HCT116 (cell line): Measurements from ENCODE around the gene TMEM61. TPM values are rescaled to one million over a fixed set of nuclear protein-coding genes. Genes with fewer than 3 reads are reported as not detected.

Experiments used
- ATAC-seq: fragments of 200-7000 bp; cut with Tn5 transposase; 2 replicates; pipeline ENCODE4 v1.9.1; 2020; ENCODE audit warnings: mild to moderate bottlenecking, moderate library complexity
- BruUV-seq: library from RNA; stranded (reverse); fragments of 400-500 nt; replicated peaks from 2 replicates; lab custom pipeline; 2021; lab: Mats Ljungman, UMichigan
- CTCF ChIA-PET: fragments of 300-600 bp; sonication (Branson Sonifier 250); formaldehyde crosslinking; loops from one replicate; lab custom pipeline; 2021; ENCODE audit warnings: antibody characterized with exemption; lab: Charles Lee
- POLR2A ChIA-PET: fragments of 300-600, 350-600 bp; sonication (Branson Sonifier 250); formaldehyde crosslinking; loops from one replicate; lab custom pipeline; 2021; ENCODE audit warnings: antibody characterized with exemption; lab: Charles Lee
- RAD21 ChIA-PET, 2 experiments: fragments of 300-600 bp; sonication (Branson Sonifier 250); formaldehyde crosslinking; loops; one replicate each; lab custom pipeline; 2023; ENCODE audit warnings: low total read pairs in 2 of 2; ENCODE audit not compliant: uncharacterized antibody in 2 of 2, unreplicated experiment in 2 of 2, low non-redundant PET in 1 of 2; lab: Charles Lee
- DNase-seq: peaks from one replicate; pipeline ENCODE4 v3.0.0-alpha.2; 2010; ENCODE audit warnings: low read depth, low spot score
- H2AFZ ChIP-seq: fragments of 200-600 bp; shearing (Covaris generic), sonication (generic); 2 replicates; pipeline ENCODE4 v1.6.1; 2017; ENCODE audit warnings: low read depth, mixed run types, mixed read lengths, antibody characterized with exemption, low read length; ENCODE audit not compliant: poor library complexity, severe bottlenecking
- H3K27ac ChIP-seq: 2 replicates; pipeline ENCODE4 v1.5.1; 2012; ENCODE audit warnings: low read depth, low read length
- H3K27me3 ChIP-seq: fragments of 200-600 bp; sonication (generic); 2 replicates; pipeline ENCODE4 v1.6.1; 2016; ENCODE audit warnings: mixed run types, low read length, mixed read lengths; ENCODE audit not compliant: insufficient read depth
- H3K36me3 ChIP-seq, 2 experiments: fragments of 200-500 bp in 1 of 2; fragments of 200-600 bp in 1 of 2; sonication (Bioruptor generic) in 1 of 2; sonication (generic) in 1 of 2; 2 replicates each; pipeline versions ENCODE4 v1.5.1 to v1.6.1; 2014 to 2016; ENCODE audit warnings: low read length in 2 of 2, inconsistent platforms in 1 of 2, mixed read lengths in 1 of 2, mixed run types in 1 of 2; ENCODE audit not compliant: insufficient read depth in 2 of 2, control insufficient read depth in 1 of 2
- H3K4me1 ChIP-seq, 2 experiments: fragments of 200-600 bp in 1 of 2; sonication (generic) in 1 of 2; 2 replicates each; pipeline versions ENCODE4 v1.5.1 to v1.6.1; 2012 to 2017; ENCODE audit warnings: low read length in 2 of 2, inconsistent platforms in 1 of 2, mild to moderate bottlenecking in 1 of 2, mixed read lengths in 1 of 2, mixed run types in 1 of 2, moderate library complexity in 1 of 2; ENCODE audit not compliant: insufficient read depth in 2 of 2, control insufficient read depth in 1 of 2
- H3K4me2 ChIP-seq: fragments of 200-600 bp; sonication (generic); 2 replicates; pipeline ENCODE4 v1.6.1; 2017; ENCODE audit warnings: mixed run types, low read length, mixed read lengths
- H3K4me3 ChIP-seq, 2 experiments: fragments of 200-600 bp in 1 of 2; sonication (generic) in 1 of 2; replicated peaks in 1 of 2; 2 replicates each; pipeline ENCODE4 v1.5.1; 2011 to 2016; ENCODE audit warnings: low read length in 2 of 2, control low read depth in 1 of 2, low read depth in 1 of 2, mild to moderate bottlenecking in 1 of 2, mixed read lengths in 1 of 2, mixed run types in 1 of 2
- H3K79me2 ChIP-seq: fragments of 200-600 bp; sonication (generic); 2 replicates; pipeline ENCODE4 v1.6.1; 2017; ENCODE audit warnings: mild to moderate bottlenecking, mixed run types, low read length, moderate library complexity, mixed read lengths; ENCODE audit not compliant: insufficient read depth
- H3K9ac ChIP-seq: fragments of 200-600 bp; sonication (generic); 2 replicates; pipeline ENCODE4 v1.6.1; 2016; ENCODE audit warnings: low read length, mixed read lengths
- H3K9me2 ChIP-seq: fragments of 200-600 bp; sonication (generic), shearing (Covaris generic); 2 replicates; pipeline ENCODE4 v1.6.1; 2017; ENCODE audit warnings: mixed run types, mild to moderate bottlenecking, moderate library complexity; ENCODE audit not compliant: insufficient read depth
- H3K9me3 ChIP-seq, 2 experiments: fragments of 200-500 bp in 1 of 2; fragments of 200-600 bp in 1 of 2; sonication (Bioruptor generic) in 1 of 2; sonication (generic) in 1 of 2; 2 replicates each; pipeline ENCODE4 v1.6.1; 2014 to 2017; ENCODE audit warnings: low read length in 2 of 2, mixed read lengths in 2 of 2, inconsistent platforms in 1 of 2, low read depth in 1 of 2, mild to moderate bottlenecking in 1 of 2, mixed run types in 1 of 2, moderate library complexity in 1 of 2; ENCODE audit not compliant: control insufficient read depth in 1 of 2, insufficient read depth in 1 of 2
- H4K20me1 ChIP-seq: fragments of 200-600 bp; sonication (generic), shearing (Covaris generic); 2 replicates; pipeline ENCODE4 v1.6.1; 2017; ENCODE audit warnings: mixed run types, mild to moderate bottlenecking, moderate library complexity; ENCODE audit not compliant: insufficient read depth
- CEBPB ChIP-seq: IDR thresholded peaks from 2 replicates; pipeline ENCODE4 v1.6.1; 2012; ENCODE audit warnings: low read depth
- EGR1 ChIP-seq: IDR thresholded peaks from 2 replicates; pipeline ENCODE4 v1.6.1; 2012; ENCODE audit warnings: low read depth
- ELF1 ChIP-seq: IDR thresholded peaks from 2 replicates; pipeline ENCODE4 v1.6.1; 2012; ENCODE audit warnings: low read depth, borderline replicate concordance
- EZH2 ChIP-seq: fragments of 200-600 bp; sonication (generic); IDR thresholded peaks from 2 replicates; pipeline ENCODE4 v1.6.1; 2017; ENCODE audit warnings: antibody characterized with exemption, mixed run types
- EZH2phosphoT487 ChIP-seq: fragments of 200-600 bp; IDR thresholded peaks from 2 replicates; pipeline ENCODE4 v1.6.1; 2018; ENCODE audit warnings: antibody characterized with exemption, borderline replicate concordance
- JUND ChIP-seq: IDR thresholded peaks from 2 replicates; pipeline ENCODE4 v1.6.1; 2012
- POLR2A ChIP-seq: IDR thresholded peaks from 2 replicates; pipeline ENCODE4 v1.7.0; 2011; ENCODE audit warnings: borderline replicate concordance; ENCODE audit not compliant: insufficient read depth, insufficient read length; ENCODE audit errors: extremely low read depth
- POLR2AphosphoS5 ChIP-seq: IDR thresholded peaks from 2 replicates; pipeline ENCODE4 v1.6.1; 2011; ENCODE audit warnings: mild to moderate bottlenecking, low read depth, low read length, moderate library complexity
- SIN3A ChIP-seq: IDR thresholded peaks from 2 replicates; pipeline ENCODE4 v1.6.1; 2012; ENCODE audit warnings: low read depth
- SP1 ChIP-seq: IDR thresholded peaks from 2 replicates; pipeline ENCODE4 v1.6.1; 2012; ENCODE audit warnings: low read depth
- SRF ChIP-seq: IDR thresholded peaks from 2 replicates; pipeline ENCODE4 v1.6.1; 2012; ENCODE audit warnings: low read depth
- TCF7L2 ChIP-seq: IDR thresholded peaks from 2 replicates; pipeline ENCODE4 v1.7.0; 2011; ENCODE audit warnings: borderline replicate concordance, inconsistent platforms; ENCODE audit not compliant: insufficient read depth, insufficient read length; ENCODE audit errors: extremely low read depth
- ZFX ChIP-seq: fragments of 450-650 bp; IDR thresholded peaks from 2 replicates; pipeline ENCODE4 v1.6.1; 2017
- ZNF274 ChIP-seq: fragments of 200-500 bp; sonication (Bioruptor generic); IDR thresholded peaks from 2 replicates; pipeline ENCODE4 v1.6.1; 2014; ENCODE audit warnings: mild to moderate bottlenecking, low read depth, low read length, inconsistent platforms
- intact Hi-C: fragments of 100-400 bp; cut with micrococcal nuclease; formaldehyde crosslinking; loops from 2 replicates; pipeline ENCODE4 v1.10.0; 2022
- total RNA-seq: library from RNA; stranded (reverse); gene quantifications from one replicate; pipeline ENCODE4 v1.2.1, GENCODE V29; 2021; ENCODE audit not compliant: unreplicated experiment
- TF ChIP-seq, protein P1 (sequence below), 3 experiments: fragments of 200-600 bp in 1 of 3; sonication (generic) in 1 of 3; IDR thresholded peaks in 2 of 3; conservative IDR thresholded peaks in 1 of 3; 2 replicates each; pipeline ENCODE4 v1.5.1; 2012 to 2017; ENCODE audit warnings: low read depth in 2 of 3, low read length in 2 of 3, antibody characterized with exemption in 1 of 3, borderline replicate concordance in 1 of 3, control low read depth in 1 of 3, mild to moderate bottlenecking in 1 of 3, mixed read lengths in 1 of 3, mixed run types in 1 of 3, moderate library complexity in 1 of 3; ENCODE audit not compliant: insufficient read depth in 1 of 3
- TF ChIP-seq, protein P2 (sequence below): IDR thresholded peaks from 2 replicates; pipeline ENCODE4 v1.6.1; 2012; ENCODE audit warnings: low read depth
- TF ChIP-seq, protein P3 (sequence below): IDR thresholded peaks from 2 replicates; pipeline ENCODE4 v1.6.1; 2012
- TF ChIP-seq, protein P4 (sequence below): IDR thresholded peaks from 2 replicates; pipeline ENCODE4 v1.6.1; 2011; ENCODE audit warnings: mild to moderate bottlenecking, low read length, moderate library complexity; ENCODE audit not compliant: insufficient replicate concordance; ENCODE audit errors: extremely low read depth

Gene TMEM61
- total RNA-seq, 1 experiment from 2014 or later, result 4.4 TPM

DNA sequence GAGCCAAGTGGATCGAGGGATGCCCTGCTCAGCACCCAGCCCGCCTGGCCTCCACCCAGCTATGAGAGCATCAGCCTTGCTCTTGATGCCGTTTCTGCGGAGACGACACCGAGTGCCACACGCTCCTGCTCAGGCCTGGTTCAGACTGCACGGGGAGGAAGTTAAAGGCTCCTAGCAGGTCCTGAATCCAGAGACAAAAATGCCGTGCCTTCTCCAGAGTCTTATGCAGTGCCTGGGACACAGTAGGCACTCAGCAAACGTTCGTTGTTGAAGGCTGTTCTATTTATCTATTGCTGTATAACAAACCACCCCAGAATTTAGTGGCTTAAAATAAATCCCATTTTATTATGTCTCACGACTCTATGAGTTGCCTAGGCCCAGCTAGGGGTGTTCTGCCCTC lies 11.5 kb downstream of the TMEM61 start:
- ChIA-PET POLR2A (no interaction called here), CTCF (no interaction called here)

More for the DNA sequence above, 11.5 kb downstream of the TMEM61 start:
- no peak for TF ChIP-seq ZFX
- no peak for TF ChIP-seq ZNF274
- TF ChIP-seq, protein P1, sequence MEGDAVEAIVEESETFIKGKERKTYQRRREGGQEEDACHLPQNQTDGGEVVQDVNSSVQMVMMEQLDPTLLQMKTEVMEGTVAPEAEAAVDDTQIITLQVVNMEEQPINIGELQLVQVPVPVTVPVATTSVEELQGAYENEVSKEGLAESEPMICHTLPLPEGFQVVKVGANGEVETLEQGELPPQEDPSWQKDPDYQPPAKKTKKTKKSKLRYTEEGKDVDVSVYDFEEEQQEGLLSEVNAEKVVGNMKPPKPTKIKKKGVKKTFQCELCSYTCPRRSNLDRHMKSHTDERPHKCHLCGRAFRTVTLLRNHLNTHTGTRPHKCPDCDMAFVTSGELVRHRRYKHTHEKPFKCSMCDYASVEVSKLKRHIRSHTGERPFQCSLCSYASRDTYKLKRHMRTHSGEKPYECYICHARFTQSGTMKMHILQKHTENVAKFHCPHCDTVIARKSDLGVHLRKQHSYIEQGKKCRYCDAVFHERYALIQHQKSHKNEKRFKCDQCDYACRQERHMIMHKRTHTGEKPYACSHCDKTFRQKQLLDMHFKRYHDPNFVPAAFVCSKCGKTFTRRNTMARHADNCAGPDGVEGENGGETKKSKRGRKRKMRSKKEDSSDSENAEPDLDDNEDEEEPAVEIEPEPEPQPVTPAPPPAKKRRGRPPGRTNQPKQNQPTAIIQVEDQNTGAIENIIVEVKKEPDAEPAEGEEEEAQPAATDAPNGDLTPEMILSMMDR (IDR thresholded peaks at IDR 0.05 in 2 of 3, conservative IDR thresholded peaks at IDR 0.05 in 1 of 3; ENCODE audit: borderline replicate concordance in 1 of 3, insufficient read depth in 1 of 3, low read depth in 2 of 3, low read length in 2 of 3), result no peak
- no peak for TF ChIP-seq TCF7L2
- TF ChIP-seq, protein P2, sequence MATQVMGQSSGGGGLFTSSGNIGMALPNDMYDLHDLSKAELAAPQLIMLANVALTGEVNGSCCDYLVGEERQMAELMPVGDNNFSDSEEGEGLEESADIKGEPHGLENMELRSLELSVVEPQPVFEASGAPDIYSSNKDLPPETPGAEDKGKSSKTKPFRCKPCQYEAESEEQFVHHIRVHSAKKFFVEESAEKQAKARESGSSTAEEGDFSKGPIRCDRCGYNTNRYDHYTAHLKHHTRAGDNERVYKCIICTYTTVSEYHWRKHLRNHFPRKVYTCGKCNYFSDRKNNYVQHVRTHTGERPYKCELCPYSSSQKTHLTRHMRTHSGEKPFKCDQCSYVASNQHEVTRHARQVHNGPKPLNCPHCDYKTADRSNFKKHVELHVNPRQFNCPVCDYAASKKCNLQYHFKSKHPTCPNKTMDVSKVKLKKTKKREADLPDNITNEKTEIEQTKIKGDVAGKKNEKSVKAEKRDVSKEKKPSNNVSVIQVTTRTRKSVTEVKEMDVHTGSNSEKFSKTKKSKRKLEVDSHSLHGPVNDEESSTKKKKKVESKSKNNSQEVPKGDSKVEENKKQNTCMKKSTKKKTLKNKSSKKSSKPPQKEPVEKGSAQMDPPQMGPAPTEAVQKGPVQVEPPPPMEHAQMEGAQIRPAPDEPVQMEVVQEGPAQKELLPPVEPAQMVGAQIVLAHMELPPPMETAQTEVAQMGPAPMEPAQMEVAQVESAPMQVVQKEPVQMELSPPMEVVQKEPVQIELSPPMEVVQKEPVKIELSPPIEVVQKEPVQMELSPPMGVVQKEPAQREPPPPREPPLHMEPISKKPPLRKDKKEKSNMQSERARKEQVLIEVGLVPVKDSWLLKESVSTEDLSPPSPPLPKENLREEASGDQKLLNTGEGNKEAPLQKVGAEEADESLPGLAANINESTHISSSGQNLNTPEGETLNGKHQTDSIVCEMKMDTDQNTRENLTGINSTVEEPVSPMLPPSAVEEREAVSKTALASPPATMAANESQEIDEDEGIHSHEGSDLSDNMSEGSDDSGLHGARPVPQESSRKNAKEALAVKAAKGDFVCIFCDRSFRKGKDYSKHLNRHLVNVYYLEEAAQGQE, result no peak
- TF ChIP-seq EGR1, result no peak
- TF ChIP-seq POLR2AphosphoS5, result no peak
- TF ChIP-seq JUND, result no peak
- TF ChIP-seq, protein P3, sequence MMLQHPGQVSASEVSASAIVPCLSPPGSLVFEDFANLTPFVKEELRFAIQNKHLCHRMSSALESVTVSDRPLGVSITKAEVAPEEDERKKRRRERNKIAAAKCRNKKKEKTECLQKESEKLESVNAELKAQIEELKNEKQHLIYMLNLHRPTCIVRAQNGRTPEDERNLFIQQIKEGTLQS, result no peak
- no peak for TF ChIP-seq POLR2A
- TF ChIP-seq SP1, result no peak
- TF ChIP-seq EZH2, result no peak
- TF ChIP-seq ELF1, result no peak
- no peak for TF ChIP-seq SRF
- TF ChIP-seq SIN3A, result no peak
- no peak for TF ChIP-seq CEBPB
- TF ChIP-seq, protein P4, sequence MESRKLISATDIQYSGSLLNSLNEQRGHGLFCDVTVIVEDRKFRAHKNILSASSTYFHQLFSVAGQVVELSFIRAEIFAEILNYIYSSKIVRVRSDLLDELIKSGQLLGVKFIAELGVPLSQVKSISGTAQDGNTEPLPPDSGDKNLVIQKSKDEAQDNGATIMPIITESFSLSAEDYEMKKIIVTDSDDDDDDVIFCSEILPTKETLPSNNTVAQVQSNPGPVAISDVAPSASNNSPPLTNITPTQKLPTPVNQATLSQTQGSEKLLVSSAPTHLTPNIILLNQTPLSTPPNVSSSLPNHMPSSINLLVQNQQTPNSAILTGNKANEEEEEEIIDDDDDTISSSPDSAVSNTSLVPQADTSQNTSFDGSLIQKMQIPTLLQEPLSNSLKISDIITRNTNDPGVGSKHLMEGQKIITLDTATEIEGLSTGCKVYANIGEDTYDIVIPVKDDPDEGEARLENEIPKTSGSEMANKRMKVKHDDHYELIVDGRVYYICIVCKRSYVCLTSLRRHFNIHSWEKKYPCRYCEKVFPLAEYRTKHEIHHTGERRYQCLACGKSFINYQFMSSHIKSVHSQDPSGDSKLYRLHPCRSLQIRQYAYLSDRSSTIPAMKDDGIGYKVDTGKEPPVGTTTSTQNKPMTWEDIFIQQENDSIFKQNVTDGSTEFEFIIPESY, result no peak
- TF ChIP-seq EZH2phosphoT487, result no peak
- TF ChIP-seq, all 23 proteins: peak for 0
- no peak overlapping the region for H3K27ac ChIP-seq
- no peaks in the 10 kb centered on the region for H3K9me3 ChIP-seq
- DNase-seq (no peak), ATAC-seq (no peak)
- no peaks in the 10 kb centered on the region for H3K36me3 ChIP-seq
- BruUV-seq, result no TSS peak
- H3K79me2 ChIP-seq, result no peaks in the 10 kb centered on the region
- no peak overlapping the region for H3K4me3 ChIP-seq
- H3K9me2 ChIP-seq, result no peaks in the 10 kb centered on the region
- H2AFZ ChIP-seq, result no peak overlapping the region
- H3K27me3 ChIP-seq, result no peaks in the 10 kb centered on the region
- no peaks in the 10 kb centered on the region for H4K20me1 ChIP-seq
- RAD21 ChIA-PET, result no interaction called here
- H3K4me2 ChIP-seq, result no peak overlapping the region
- peaks cover 0 to 12% of the 10 kb centered on the region in 2 experiments; a peak in 2 of 4 replicates for H3K4me1 ChIP-seq
- H3K9ac ChIP-seq, result no peak overlapping the region
- intact Hi-C loops, result no loop called here
